T-helper 22 cell (primary cell): ENCODE measurements around the gene MOK.
A peak's percentile ranks its signal among the peaks of the same experiment; 100 is the strongest.
"Not testable (repeated sequence)": the region's sequence is repeated elsewhere in the genome, so short reads cannot be mapped to it uniquely, and the experiment has no call there.

ENCODE experiments used
- DNase-seq: peaks from one replicate; pipeline ENCODE4 v3.0.0-alpha.2; 2020; ENCODE audit warnings: low read depth

The MOK gene

DNA sequence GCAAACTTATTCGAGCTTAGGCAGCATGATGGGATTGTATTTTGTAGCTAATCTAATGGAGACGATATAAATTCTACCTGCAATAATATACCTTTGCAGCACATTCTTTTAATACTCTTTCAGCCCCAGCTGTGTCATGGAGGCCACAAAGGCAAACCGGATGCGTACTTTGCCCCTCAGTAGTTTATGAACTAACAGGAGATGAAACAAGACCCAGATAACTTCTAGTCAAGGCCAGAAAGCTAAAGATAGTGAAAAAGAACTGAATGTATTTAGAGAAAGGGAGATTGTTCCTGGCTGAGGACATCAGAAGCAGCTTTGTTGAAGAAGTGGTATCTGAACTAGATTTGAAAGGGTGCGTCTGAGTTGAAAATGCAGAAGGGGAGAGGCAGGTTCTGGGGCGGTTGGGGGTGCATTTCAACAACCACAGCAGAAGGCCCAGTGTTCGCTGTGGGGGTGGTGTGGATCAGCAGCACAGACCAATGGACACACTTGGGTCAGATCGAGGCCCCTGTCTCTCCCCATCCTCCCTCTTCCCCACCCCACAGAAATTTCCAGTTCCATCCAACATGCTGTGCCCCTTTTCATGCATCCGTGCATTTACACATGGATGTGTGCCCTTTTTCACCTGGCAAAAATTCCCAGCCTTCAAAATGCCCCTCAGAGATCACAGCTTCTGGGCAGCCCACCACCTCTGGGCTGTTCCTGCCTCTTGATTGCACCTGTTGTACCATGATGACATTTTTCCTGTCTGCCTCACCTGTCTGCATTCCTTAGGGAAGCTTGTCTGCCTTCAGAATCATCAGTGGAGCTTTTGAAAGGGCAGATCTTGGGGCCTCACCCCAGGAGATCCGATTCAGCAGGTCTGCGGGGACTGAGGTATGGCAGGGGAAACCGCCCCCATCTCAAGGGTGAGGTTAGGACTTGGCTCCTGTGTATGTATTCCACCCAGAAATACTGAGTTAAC lies 16.8 kb upstream of the MOK start:
- no peak for DNase-seq

DNA sequence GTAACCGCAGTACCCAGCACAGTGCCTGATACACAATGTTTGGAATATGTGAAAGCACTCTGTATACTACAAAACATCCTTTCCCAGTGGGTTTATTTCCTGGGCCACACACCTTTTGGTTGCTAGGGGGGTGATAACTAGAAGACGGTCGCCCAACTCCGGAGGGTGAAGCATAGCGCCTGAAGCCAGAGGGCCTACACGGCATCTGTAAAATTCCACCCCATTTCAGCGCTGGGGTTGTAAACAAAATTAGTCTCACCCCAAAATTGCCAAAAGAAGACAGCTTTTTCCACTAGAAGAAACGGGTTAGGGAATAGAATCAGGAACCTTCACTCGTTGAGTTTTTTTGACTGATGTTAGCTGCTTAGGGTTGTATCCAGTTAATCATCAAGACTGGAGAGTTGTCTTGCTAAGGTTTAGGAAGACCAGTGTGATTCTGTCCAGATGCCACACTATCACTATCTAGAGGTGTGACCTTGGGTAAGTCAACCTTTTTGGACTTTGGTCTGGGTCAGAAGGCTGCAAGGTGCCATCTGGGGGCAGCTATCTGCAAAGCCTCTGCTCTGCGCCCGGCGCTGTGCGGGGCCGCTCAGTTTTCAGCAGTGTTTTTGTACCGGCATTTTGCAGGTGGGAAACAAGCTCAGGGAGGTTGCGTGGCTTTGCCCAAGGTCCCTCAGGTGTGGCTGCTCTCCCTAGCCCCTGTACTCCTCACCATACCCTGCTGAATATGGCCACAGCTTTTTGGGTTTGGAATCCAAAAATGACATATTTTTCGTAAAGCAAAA lies 15.9 kb upstream of the MOK start:
- DNase-seq: no peak

DNA sequence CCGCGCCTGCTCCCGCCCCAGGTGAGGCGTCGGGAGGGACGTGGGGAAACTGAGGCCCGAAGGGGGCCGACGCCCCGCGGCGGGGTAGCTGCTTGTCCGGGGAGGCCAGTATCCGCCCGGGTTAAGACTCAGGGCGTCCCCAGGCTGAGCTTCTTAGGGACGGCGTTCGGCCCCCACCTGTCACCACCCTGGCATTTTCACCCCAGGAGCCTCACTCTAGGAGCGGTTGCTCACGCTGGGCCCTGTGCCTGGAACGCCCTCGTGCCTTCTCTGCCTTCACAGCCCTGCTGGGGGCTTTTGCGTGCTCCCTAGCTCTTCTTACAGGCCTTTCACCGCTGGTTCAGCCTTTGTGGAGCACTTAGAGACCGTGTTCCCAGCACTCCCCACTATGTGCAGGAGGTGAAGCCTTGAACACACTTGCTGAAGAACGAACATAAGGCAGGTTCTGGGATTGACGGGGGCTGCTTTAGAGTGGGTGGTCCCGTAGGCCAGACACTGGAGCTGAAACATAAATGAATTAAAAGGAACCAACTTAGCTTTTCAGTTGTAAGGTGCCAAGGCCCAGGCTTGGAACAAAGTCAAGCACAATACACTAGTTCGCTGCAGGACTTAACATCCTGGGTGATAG lies 15.2 kb upstream of the MOK start:
- DNase-seq: peak; percentile 25

DNA sequence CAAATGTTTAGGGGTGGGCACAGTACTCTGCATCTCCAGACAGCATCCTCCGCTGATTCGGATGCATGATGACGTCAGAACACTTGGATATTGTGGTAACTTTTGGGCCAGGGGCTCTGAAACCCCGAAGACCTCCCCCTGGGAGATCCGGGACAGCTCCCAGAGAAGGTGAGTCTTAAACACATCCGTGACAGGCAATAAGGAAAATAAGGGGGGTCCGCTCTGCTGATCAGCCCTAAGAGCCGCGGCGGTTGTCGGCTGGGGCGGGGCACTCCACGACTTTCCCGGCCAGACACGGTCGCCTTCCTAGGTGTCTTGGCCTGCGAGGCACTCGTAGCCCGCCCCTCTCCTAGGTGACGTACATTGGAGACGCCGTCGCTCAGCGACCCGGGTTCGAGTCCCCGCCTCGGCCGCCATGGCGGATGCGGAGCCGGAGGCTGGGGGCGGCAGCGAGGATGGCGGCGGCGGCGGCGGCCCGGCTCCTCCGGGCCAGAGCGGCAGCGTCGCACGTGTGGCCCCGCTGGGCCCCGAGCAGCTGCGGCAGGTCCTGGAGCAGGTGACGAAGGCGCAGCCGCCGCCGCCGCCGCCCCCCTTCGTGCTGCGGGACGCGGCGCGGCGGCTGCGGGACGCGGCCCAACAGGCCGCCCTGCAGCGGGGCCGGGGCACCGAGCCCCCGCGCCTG lies 14.5 kb upstream of the MOK start, which contains the start of gene ZNF839:
Gene ZNF839, plus strand, starts transcription at position 396 of the 682 bp plus-strand sequence. Its CDS starts 20 bp downstream, at position 416.
- DNase-seq: peak; percentile 84

DNA sequence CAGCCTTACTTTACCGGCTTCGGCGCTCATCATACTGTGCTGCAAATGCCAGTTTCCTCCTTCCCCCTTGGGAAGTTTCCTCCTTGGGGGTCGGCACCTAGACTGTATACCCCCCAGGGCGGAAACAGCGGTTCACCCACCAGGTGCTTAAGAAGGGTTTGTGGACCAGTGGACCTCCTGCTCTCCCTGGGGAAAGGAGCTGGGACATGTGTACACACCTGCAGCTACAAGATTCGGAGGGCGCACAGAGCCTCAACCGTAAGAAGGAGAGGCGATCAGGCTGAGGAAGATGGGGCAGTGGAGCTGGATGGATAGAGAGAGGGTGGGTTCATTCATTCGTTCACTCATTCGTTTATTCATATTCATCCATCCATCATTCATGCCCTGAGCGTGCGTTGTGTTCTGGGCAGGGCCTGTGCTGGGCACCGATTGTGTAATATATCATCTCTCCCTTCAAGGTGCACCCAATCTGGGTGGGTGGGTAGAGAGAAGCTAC lies 13.9 kb upstream of the MOK start:
- DNase-seq: no peak

DNA sequence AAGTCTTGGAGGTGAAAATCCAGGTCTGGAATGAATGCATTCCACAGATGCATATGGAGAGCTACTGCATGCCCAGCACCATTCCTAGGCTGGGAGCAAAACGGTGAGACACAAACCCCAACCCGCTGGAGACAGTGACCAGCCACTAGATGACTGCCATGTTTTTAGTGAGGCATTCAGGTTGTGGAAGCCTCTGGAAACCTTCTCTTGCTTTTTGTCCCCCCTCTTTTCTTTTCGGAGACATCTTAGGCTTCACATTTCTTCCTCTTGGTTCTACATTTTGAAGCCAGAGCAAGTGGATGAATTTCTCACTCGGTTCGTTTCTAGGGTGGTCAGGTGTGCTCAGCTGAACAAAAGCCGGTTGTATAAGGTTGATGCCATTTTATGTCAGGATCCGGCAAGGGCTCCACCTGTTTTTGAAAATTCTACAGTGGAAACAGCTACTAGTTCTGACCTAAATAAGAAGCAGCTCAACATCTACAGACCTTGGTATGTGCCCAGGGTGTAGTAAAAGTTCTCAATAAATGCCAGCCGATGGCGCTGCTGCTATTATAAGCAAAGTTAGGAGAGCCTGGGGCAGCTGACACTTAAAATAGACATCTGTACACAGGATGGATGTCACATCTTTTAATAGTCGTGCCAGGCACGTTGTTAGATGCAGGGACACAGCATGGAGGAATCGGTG lies 12.7 kb upstream of the MOK start:
- no peak for DNase-seq

DNA sequence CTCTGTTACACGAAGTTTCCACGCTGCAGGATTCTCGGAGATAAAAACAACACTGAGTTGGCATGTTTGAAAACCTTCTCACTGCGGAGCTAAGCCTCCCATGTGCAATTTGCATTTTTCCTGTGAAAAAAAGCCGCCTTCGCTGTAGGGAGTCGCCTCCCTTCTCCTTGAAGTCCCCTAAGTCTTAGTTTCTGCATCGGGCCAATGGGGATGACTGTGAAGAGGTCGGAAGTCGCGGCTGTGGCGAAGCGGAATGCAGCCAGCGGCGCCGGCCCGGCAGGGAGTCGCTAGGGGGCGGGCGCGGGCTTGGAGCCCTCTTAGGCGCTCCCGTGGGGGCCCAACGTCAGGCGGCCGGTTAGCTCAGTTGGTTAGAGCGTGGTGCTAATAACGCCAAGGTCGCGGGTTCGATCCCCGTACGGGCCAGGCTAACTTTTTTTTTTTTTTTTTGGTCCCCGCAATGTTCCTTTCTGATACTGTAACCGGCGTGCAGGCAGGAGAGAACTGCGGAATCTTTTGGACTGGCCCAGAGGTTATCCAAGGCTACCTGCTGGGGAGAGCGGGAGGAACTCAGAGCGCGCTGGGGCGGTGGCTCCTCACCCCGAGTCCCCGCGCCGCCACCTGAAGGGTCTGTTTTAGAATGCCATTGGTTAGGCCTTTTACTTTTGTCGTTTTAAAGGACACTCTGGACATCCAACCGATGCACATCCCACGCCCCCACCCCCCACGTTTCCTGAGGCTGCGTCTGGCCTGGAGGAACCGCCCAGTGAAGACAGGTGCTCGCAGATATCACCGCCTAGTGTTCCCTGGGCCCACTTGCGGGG lies 12.0 kb upstream of the MOK start:
- DNase-seq: peak; percentile 86

DNA sequence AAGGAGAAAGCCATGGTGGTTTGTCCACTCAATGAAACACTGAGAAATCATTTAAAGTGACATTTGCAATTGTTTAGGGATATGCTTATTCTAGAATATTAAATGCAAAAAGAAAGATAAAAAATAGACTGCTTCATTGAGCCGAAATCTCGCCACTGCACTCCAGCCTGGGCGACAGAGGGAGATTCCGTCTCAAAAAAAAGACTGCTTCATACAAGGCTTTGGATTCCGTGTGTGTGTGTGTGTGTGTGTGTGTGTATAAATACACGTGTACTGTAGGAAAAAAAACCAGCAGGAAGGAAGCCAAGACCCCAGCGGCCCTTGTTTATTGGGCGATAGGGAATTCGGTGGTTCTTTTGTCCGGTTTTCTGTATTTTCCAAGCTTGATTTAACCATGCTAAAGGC lies 11.4 kb upstream of the MOK start:
- DNase-seq: peak; percentile 36

DNA sequence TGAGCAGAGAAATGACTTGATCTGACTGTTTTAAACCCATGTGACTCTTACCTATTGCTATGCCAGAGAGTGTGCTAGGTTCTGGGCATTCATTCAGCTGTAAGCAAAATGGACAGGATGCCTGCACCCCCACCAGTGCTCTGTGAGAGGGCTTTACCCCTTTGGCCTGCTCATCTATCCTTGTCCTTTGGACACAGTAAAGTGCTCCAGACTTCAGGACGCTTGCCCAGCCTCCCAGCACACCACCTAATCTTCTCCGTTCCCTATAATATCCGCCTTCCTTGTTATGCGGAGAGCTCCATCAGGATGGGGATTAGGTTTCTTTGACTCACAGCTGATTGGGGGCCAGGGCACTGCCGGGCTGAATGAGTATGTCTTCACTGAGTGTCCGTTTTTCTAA lies 10.2 kb upstream of the MOK start:
- no peak for DNase-seq

DNA sequence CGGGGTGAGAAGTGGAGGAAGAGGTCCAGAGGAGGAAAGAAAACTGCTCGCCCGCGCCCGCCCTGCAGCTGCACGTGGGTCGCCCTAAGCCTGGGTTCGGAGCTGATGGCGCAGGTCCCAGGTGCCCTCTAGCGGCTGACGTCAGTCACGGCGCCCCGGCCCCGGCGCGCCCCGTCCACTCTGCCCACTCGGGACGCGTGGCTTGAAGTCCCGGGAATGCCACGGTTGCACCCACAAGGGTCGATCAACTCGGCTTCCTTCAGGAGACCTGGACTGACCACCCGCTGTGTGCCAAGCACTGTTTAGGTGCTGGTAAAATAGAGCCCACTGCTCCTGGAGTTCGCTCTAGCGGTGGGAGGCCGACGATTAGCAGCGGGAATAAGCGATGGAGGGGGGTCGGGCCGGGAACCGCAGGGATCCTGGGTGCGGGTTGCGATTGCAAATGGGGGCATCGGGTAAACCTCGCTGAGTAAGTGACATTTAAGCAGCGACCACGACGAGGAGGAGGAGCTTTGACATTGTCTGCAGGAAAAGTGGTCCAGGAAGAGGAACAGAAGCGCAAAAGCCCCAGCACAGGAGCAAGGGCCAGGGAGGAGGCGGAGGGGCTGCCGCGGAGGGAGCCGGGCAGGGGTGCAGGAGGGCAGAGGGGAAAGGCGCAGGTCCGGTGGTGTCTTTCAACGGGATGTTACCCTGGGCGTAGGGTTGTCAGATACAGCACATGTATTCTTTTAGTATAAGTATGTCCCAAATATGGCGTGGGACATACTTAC lies 9.5 kb upstream of the MOK start:
- DNase-seq: peak; percentile 58

DNA sequence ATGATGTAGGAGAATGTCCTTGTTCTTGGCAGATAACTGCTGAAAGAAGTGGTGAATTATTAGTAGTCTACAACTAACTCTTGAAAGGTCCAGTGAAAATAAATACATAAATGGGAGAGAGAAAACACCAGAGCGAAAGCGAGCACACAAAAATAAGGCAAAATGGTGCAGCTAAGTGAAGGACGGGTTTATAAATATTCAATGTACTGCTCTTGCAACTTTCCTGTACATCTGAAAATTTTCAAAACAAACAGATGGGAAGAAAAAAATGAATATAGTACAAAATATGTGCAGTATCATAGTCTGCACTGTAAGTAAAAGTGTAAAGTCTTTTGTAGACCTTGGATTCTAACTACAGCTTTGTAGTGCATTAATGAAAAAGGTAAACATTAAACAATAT lies 1.3 kb downstream of the MOK start:
- DNase-seq: no peak

DNA sequence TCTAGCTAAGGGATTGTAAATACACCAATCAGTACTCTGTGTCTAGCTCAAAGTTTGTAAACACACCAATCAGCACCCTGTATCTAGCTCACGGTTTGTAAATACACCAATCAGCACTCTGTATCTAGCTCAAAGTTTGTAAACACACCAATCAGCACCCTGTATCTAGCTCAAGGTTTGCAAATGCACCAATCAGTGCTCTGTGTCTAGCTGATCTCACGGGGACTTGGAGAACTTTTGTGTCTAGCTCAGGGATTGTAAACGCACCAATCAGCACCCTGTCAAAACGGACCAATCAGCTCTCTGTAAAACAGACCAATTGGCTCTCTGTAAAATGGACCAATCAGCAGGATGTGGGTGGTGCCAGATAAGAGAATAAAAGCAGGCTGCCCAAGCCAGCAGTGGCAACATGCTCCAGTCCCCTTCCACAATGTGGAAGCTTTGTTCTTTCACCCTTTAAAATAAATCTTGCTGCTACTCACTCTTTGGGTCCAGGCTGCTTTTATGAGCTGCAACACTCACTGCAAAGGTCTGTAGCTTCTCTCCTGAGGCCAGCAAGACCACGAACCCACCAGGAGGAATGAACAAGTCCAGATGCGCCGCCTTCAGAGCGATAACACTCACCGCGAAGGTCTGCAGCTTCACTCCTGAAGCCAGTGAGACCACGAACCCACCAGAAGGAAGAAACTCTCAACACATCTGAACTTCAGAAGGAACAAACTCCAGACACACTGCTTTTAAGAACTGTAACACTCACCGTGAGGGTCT lies 6.5 kb downstream of the MOK start:
- DNase-seq: not testable (repeated sequence)

DNA sequence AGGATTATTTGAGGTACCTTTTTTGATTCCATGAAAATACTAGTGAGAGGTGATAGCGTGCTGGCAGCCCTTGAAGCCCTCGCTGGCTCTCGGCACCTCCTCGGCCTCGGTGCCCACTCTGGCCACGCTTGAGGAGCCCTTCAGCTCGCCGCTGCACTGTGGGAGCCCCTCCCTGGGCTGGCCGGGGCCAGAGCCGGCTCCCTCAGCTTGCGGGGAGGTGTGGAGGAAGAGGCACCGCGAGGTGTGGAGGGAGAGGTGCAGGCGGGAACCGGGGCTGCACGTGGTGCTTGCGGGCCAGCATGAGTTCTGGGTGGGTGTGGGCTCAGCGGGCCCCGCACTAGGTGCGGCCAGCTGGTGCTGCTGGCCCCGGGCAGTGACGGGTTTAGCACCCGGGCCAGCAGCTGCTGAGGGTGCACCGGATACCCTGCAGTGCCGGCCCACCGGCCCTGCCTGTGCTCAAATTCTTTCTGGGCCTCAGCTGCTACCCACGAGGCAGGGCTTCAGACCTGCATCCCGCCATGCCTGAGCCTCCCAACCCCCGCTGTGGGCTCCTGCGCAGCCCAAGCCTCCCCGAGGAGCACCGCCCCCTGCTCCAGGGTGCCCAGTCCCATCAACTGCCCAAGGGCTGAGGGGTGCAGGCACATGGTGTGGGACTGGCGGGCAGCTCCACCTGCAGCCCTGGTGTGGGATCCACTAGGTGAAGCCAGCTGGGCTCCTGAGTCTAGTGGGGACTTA lies 7.4 kb downstream of the MOK start:
- DNase-seq: no peak

DNA sequence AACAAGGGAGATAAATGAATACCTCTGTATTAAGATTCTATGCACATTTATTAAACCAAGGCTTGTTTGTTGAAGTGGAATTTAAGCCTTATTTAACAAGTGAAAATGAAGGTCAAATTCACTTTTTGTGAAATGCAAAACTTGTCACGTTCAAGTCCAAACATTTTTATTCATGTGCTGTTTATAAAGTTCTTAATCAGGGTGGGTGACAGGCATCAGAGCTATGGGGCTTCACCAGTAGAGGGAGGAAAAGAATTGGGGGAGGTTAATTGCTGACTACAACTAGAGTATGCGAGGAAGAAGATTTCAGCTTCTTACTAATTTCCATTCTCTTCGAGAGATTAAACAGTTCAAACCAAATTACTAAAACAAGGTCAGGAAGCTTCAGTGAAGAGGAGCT lies 9.7 kb downstream of the MOK start:
- no peak for DNase-seq

DNA sequence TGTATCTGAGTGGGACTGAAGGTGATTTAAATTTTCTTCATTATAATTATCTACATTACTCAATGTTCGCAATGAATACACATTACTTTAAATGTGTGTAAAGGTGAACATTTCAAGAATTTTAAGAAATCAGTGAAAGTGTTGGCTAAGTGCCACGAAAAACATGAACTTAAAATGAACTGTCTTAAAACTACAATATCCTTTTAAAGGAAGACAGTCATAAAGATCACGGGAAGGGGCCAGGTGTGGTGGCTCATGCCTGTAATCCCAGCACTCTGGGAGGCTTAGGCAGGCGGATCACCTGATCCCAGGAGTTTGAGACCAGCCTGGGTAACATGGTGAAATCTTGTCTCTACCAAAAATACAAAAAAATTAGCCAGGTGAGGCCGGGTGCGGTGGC lies 11.2 kb downstream of the MOK start:
- no peak for DNase-seq

DNA sequence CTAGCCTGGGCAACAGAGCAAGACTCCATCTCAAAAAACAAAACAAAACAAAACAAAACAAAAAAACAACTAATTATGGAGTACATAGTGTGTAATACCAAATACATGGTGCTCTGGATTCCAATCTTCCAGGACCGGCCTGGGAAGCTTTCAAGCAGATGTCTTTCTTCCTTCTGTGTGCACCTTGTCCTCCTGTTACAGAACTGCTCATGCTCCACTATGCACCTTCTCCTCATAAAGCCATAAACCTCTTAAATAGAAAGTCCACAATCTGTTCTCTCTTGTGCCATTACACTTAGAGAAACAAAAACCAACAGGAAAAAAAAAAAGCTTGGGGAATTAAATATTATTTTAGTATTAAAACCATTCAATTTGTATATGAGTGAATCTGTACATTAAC lies 12.5 kb downstream of the MOK start:
- no peak for DNase-seq

DNA sequence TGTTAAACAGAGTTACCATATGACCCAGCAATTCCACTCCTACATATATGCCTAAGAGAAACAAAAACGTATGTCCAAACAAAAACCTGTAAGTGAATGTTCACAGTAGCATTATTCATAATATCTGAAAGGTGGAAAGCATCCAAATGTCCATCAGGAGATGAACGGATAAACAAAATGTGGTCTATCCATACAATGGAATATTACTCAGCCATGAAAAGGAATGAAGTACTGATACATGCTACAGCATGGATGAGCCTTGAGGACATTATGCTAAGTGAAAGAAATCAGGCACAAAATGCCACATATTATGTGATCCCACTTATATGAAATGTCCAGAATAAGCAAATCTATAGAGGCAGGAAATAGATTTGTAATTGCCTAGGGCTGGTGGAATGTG lies 16.8 kb downstream of the MOK start:
- no peak for DNase-seq

DNA sequence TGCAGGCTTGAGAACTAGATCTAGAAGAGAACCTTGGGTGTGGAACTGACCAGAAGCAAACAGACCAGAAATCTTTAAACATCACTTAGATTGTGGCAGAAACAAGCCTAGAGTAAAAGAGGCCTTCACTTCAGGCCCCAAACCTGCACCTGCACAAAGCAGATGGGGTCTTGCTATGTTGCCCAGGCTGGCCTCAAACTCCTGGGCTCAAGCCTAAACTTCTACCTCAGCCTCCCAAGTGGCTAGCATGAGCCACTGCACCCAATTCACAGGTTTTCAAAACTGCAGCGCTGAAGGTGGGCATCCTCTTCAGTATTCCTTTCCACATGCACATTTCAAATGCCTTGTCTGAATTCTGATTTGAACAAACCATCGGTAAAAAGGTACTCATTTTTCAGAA lies 19.9 kb downstream of the MOK start:
- DNase-seq: no peak
